Uterus (tissue), 4 donors: Measurements from ENCODE around the gene PLXNA4. TPM values are rescaled to one million over a fixed set of nuclear protein-coding genes. Genes with fewer than 3 reads are reported as not detected.

Source experiments
- DNase-seq, 2 donors: peaks; one replicate each; pipeline ENCODE4 v3.0.0-alpha.2; 2019 to 2020
- H3K27ac ChIP-seq, 2 donors: fragments of 200-600 bp; sonication (generic); 1 replicate in 1 of 2; 2 replicates in 1 of 2; pipeline ENCODE4 v1.5.1; 2016 to 2018
- H3K27me3 ChIP-seq, 2 donors: fragments of 200-600 bp; sonication (generic); one replicate each; pipeline ENCODE4 v1.5.1; 2018 to 2019; ENCODE audit warnings: control low read depth in 1 of 2
- H3K36me3 ChIP-seq, 2 donors: fragments of 200-600 bp; sonication (generic); one replicate each; pipeline ENCODE4 v1.5.1; 2019; ENCODE audit warnings: control low read depth in 1 of 2
- H3K4me1 ChIP-seq, 2 donors: fragments of 200-600 bp; sonication (generic); one replicate each; pipeline ENCODE4 v1.5.1; 2018 to 2019; ENCODE audit warnings: control low read depth in 1 of 2
- H3K4me3 ChIP-seq, 2 donors: fragments of 200-600 bp; sonication (generic); 1 replicate in 1 of 2; 2 replicates in 1 of 2; pipeline ENCODE4 v1.5.1; 2018 to 2019; ENCODE audit warnings: mild to moderate bottlenecking in 1 of 2
- H3K9me3 ChIP-seq, 2 donors: fragments of 200-600 bp; sonication (generic); one replicate each; pipeline ENCODE4 v1.5.1; 2019; ENCODE audit warnings: control low read depth in 1 of 2
- CTCF ChIP-seq, 4 experiments: fragments of 200-600 bp in 2 of 4; fragments of 450-650 bp in 2 of 4; sonication (generic) in 2 of 4; IDR thresholded peaks; one replicate each; pipeline ENCODE4 v1.5.1; 2016 to 2019; ENCODE audit warnings: antibody characterized with exemption in 4 of 4, mild to moderate bottlenecking in 2 of 4, moderate library complexity in 1 of 4
- POLR2A ChIP-seq, 2 donors: fragments of 450-650 bp; IDR thresholded peaks; one replicate each; pipeline ENCODE4 v1.6.1; 2016; ENCODE audit warnings: antibody characterized with exemption in 2 of 2, mild to moderate bottlenecking in 1 of 2, moderate library complexity in 1 of 2
- intact Hi-C: fragments of 100-400 bp; cut with DNase I; formaldehyde crosslinking; loops from one replicate; pipeline ENCODE4 v1.15.1; 2023; ENCODE audit warnings: low total_unique reads
- total RNA-seq, 4 donors: library from RNA; depleted of rRNA in 3 of 4; stranded (reverse); fragments of >200 nt in 3 of 4; gene quantifications; one replicate each; pipeline versions ENCODE4 v1.1.0 to v1.2.4, GENCODE V29; 2014 to 2023
- donor health status: DM: yes; HTN: yes; CAD: no.

Gene PLXNA4
- total RNA-seq, 4 donors from 2014 or later: 4.1 to 16.5 (median 7.7) TPM

GRCh38 chr7:132262160-132262470 is 314.2 kb downstream of the PLXNA4 start:
- Histone ChIP-seq H3K4me3 (no peak overlapping the region), H3K27me3 (no peaks in the 10 kb centered on the region), H3K27ac (no peak overlapping the region), H3K9me3 (no peaks in the 10 kb centered on the region), H3K4me1 (no peaks in the 10 kb centered on the region), H3K36me3 (no peaks in the 10 kb centered on the region)
- intact Hi-C loops: no loop called here
- no peak for TF ChIP-seq POLR2A (IDR thresholded peaks at IDR 0.05)
- no peak for TF ChIP-seq CTCF (IDR thresholded peaks at IDR 0.05)
- no peak for DNase-seq

DNA sequence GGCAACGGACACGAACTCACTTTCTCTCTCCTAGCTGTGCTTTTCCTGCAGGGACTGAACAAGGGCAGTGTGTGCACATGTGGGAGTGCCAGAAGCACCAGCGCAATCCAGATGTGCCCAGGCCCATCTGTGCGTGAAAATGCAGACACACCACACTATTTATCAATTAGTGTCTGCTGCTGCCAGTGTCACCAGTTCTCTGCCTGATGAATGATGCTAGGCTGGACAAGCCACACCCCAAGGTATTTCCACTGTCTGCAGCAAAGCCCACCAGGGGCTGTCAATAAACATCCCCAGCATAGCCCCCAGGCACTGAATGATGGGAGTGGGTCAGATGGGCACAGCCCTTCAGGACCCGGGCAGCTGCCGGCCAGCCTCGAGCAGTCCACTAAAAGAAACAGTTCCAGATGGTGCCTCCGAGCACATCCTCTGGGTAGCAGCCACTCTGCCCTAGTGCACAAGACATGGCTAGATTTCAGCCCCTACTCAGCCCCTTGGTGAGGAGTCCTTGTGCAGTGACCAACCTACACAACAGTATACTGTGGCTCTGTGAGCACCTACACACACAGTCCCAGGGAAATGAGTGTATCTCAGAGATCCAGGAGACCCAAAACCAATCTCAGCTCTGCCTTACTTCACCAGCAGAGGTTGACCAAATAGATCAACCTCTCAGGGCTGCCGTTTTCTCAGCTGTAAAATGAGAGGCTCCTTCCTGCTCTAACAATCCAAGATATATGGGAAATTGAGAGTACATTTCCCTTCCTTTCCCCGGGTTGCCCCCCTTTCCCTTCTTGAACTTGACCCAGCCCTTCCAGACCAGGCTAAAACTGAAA is 314.7 kb downstream of the PLXNA4 start:
- intact Hi-C loops: no loop called here
- no peak overlapping the region for H3K4me3 ChIP-seq
- H3K9me3 ChIP-seq: no peaks in the 10 kb centered on the region
- DNase-seq: no peak
- H3K36me3 ChIP-seq: no peaks in the 10 kb centered on the region
- H3K27me3 ChIP-seq: no peaks in the 10 kb centered on the region
- no peaks in the 10 kb centered on the region for H3K4me1 ChIP-seq
- TF ChIP-seq POLR2A (IDR thresholded peaks at IDR 0.05) (no peak), CTCF (IDR thresholded peaks at IDR 0.05) (no peak)
- no peak overlapping the region for H3K27ac ChIP-seq

- intact Hi-C loops: no loop called here
- H3K4me1 ChIP-seq: no peaks in the 10 kb centered on the region
- no peaks in the 10 kb centered on the region for H3K27me3 ChIP-seq
- H3K27ac ChIP-seq: no peak overlapping the region
- DNase-seq: no peak
- H3K4me3 ChIP-seq: no peak overlapping the region
- H3K9me3 ChIP-seq: no peaks in the 10 kb centered on the region
- H3K36me3 ChIP-seq: no peaks in the 10 kb centered on the region
- TF ChIP-seq CTCF (IDR thresholded peaks at IDR 0.05) (no peak), POLR2A (IDR thresholded peaks at IDR 0.05) (no peak)
Observed at GRCh38 chr7:132258231-132258630, 318.0 kb downstream of the PLXNA4 start.

DNA sequence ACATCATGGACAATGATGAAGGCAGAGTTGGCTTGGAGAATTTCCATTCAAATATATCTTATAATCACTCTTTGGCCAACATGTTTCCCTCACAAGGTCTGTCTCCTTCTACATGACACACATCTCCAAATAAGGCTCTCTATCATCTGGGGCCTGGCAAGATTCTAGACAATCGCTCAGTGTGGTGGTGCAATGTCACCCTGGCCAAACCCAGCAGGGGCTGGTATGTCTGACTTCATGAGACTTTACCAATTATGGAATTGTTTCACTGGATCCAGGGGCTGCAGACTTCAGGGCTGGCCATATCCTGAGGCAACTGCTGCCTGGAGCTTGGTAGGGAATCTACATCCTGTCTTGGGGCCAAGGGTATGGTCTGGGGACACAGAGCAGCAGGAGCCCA is 319.0 kb downstream of the PLXNA4 start:
- Histone ChIP-seq H3K36me3 (no peaks in the 10 kb centered on the region), H3K27ac (no peak overlapping the region), H3K4me1 (no peaks in the 10 kb centered on the region), H3K27me3 (no peaks in the 10 kb centered on the region), H3K9me3 (no peaks in the 10 kb centered on the region), H3K4me3 (no peak overlapping the region)
- no peak for DNase-seq
- intact Hi-C loops: no loop called here
- TF ChIP-seq POLR2A (IDR thresholded peaks at IDR 0.05) (no peak), CTCF (IDR thresholded peaks at IDR 0.05) (no peak)

GRCh38 chr7:132256721-132257212 is 319.5 kb downstream of the PLXNA4 start:
- no peak for TF ChIP-seq CTCF (IDR thresholded peaks at IDR 0.05)
- TF ChIP-seq POLR2A (IDR thresholded peaks at IDR 0.05): no peak
- intact Hi-C loops: no loop called here
- DNase-seq: no peak
- Histone ChIP-seq H3K36me3 (no peaks in the 10 kb centered on the region), H3K4me3 (no peak overlapping the region), H3K9me3 (no peaks in the 10 kb centered on the region), H3K27me3 (no peaks in the 10 kb centered on the region), H3K27ac (no peak overlapping the region), H3K4me1 (no peaks in the 10 kb centered on the region)
